IMR-90 (cell line): ENCODE measurements around the gene NMBR. TPM values are rescaled to one million over a fixed set of nuclear protein-coding genes. Genes with fewer than 3 reads are reported as not detected.

Experiments
- ATAC-seq: fragments of 200-7000 bp; cut with Tn5 transposase; 2 replicates; pipeline ENCODE4 v1.9.1; 2020; ENCODE audit warnings: low read depth, mild to moderate bottlenecking, moderate library complexity
- BruUV-seq: library from RNA; stranded (reverse); fragments of 400-500 nt; replicated peaks from 2 replicates; lab custom pipeline; 2021; lab: Mats Ljungman, UMichigan
- CTCF ChIA-PET: fragments of 300-600 bp; formaldehyde crosslinking; extraction: SDS; loops from one replicate; lab custom pipeline; 2021; ENCODE audit warnings: antibody characterized with exemption; lab: Yijun Ruan, JAX
- POLR2A ChIA-PET: fragments of 300-600 bp; sonication (Branson Sonifier 250); formaldehyde crosslinking; loops from one replicate; lab custom pipeline; 2022; ENCODE audit warnings: antibody characterized with exemption; ENCODE audit not compliant: unreplicated experiment; lab: Charles Lee
- DNase-seq: peaks from one replicate; pipeline ENCODE4 v3.0.0; 2013
- H2AFZ ChIP-seq: replicated peaks from 2 replicates; pipeline ENCODE3; 2013; ENCODE audit warnings: low read length, mild to moderate bottlenecking; ENCODE audit not compliant: poor library complexity
- H2AK5ac ChIP-seq: 2 replicates; pipeline ENCODE4 v1.6.1; 2013; ENCODE audit warnings: low read depth, low read length, inconsistent platforms
- H2AK9ac ChIP-seq: replicated peaks from 2 replicates; pipeline ENCODE3; 2013; ENCODE audit warnings: mild to moderate bottlenecking, low read depth, low read length, moderate library complexity; ENCODE audit not compliant: poor library complexity
- H2BK120ac ChIP-seq: 2 replicates; pipeline ENCODE4 v1.6.1; 2013; ENCODE audit warnings: low read depth, low read length, inconsistent platforms
- H2BK15ac ChIP-seq: 3 replicates; pipeline ENCODE4 v1.6.1; 2013; ENCODE audit warnings: low read depth, low read length, inconsistent platforms
- H2BK20ac ChIP-seq: 2 replicates; pipeline ENCODE4 v1.6.1; 2013; ENCODE audit warnings: low read depth, mild to moderate bottlenecking, inconsistent platforms, low read length, moderate library complexity
- H2BK5ac ChIP-seq: 2 replicates; pipeline ENCODE4 v1.6.1; 2013; ENCODE audit warnings: mild to moderate bottlenecking, low read depth, low read length, inconsistent platforms; ENCODE audit not compliant: poor library complexity, severe bottlenecking
- H3K14ac ChIP-seq: replicated peaks from 2 replicates; pipeline ENCODE4 v1.6.1; 2013; ENCODE audit warnings: low read depth, low read length, inconsistent platforms
- H3K18ac ChIP-seq: 2 replicates; pipeline ENCODE4 v1.6.1; 2013; ENCODE audit warnings: low read depth, low read length, control low read depth
- H3K23ac ChIP-seq: 2 replicates; pipeline ENCODE4 v1.6.1; 2013; ENCODE audit warnings: low read depth, low read length, inconsistent platforms
- H3K27ac ChIP-seq: 2 replicates; pipeline ENCODE4 v1.5.1; 2013; ENCODE audit warnings: mild to moderate bottlenecking, control low read depth, low read length; ENCODE audit not compliant: insufficient read depth
- H3K27me3 ChIP-seq: 2 replicates; pipeline ENCODE4 v1.6.1; 2013; ENCODE audit warnings: low read length; ENCODE audit not compliant: control insufficient read depth, insufficient read depth
- H3K36me3 ChIP-seq: 2 replicates; pipeline ENCODE4 v1.6.1; 2013; ENCODE audit warnings: low read length, mixed read lengths; ENCODE audit not compliant: control insufficient read depth, insufficient read depth
- H3K4ac ChIP-seq: 2 replicates; pipeline ENCODE4 v1.6.1; 2013; ENCODE audit warnings: low read depth, low read length, inconsistent platforms
- H3K4me1 ChIP-seq: 2 replicates; pipeline ENCODE4 v1.6.1; 2013; ENCODE audit warnings: low read length, mixed read lengths; ENCODE audit not compliant: control insufficient read depth, insufficient read depth
- H3K4me2 ChIP-seq: 2 replicates; pipeline ENCODE4 v1.6.1; 2013; ENCODE audit warnings: low read depth, mild to moderate bottlenecking, control low read depth, low read length, moderate library complexity
- H3K4me3 ChIP-seq: 2 replicates; pipeline ENCODE4 v1.5.1; 2013; ENCODE audit warnings: low read depth, mild to moderate bottlenecking, control low read depth, low read length, moderate library complexity; ENCODE audit not compliant: insufficient read depth
- H3K56ac ChIP-seq: 2 replicates; pipeline ENCODE4 v1.6.1; 2013; ENCODE audit warnings: low read length, inconsistent platforms; ENCODE audit not compliant: insufficient read depth; ENCODE audit errors: extremely low read depth
- H3K79me1 ChIP-seq, 2 experiments: 2 replicates each; pipeline ENCODE4 v1.6.1; 2013; ENCODE audit warnings: low read length in 2 of 2, inconsistent platforms in 1 of 2, low read depth in 1 of 2
- H3K9ac ChIP-seq: 2 replicates; pipeline ENCODE4 v1.6.1; 2013; ENCODE audit warnings: low read depth, low read length, control low read depth
- H3K9me1 ChIP-seq: 2 replicates; pipeline ENCODE4 v1.6.1; 2013; ENCODE audit warnings: low read length, inconsistent platforms; ENCODE audit not compliant: insufficient read depth
- H3K9me3 ChIP-seq: 2 replicates; pipeline ENCODE4 v1.6.1; 2013; ENCODE audit warnings: low read length; ENCODE audit not compliant: control insufficient read depth, insufficient read depth
- H4K20me1 ChIP-seq: 2 replicates; pipeline ENCODE4 v1.6.1; 2013; ENCODE audit warnings: low read length, inconsistent platforms; ENCODE audit not compliant: insufficient read depth
- H4K5ac ChIP-seq: 2 replicates; pipeline ENCODE4 v1.6.1; 2013; ENCODE audit warnings: mild to moderate bottlenecking, low read depth, low read length, control low read depth
- H4K8ac ChIP-seq, 2 experiments: 2 replicates each; pipeline ENCODE4 v1.6.1; 2013; ENCODE audit warnings: low read depth in 2 of 2, low read length in 2 of 2, control low read depth in 1 of 2, inconsistent platforms in 1 of 2
- H4K91ac ChIP-seq: 2 replicates; pipeline ENCODE4 v1.6.1; 2013; ENCODE audit warnings: low read depth, low read length, inconsistent platforms; ENCODE audit not compliant: insufficient read depth
- BHLHE40 ChIP-seq: fragments of 150-350 bp; IDR thresholded peaks from 2 replicates; pipeline ENCODE4 v1.6.1; 2016; ENCODE audit warnings: mild to moderate bottlenecking, low read depth, low read length
- CEBPB ChIP-seq: IDR thresholded peaks from 2 replicates; pipeline ENCODE4 v1.6.1; 2012; ENCODE audit warnings: low read depth, low read length, improper control_type of control experiment
- CHD1 ChIP-seq: IDR thresholded peaks from 2 replicates; pipeline ENCODE4 v1.6.1; 2012; ENCODE audit warnings: low read depth, low read length, improper control_type of control experiment
- CTCF ChIP-seq: conservative IDR thresholded peaks from 2 replicates; pipeline ENCODE4 v1.5.1; 2012; ENCODE audit warnings: mild to moderate bottlenecking, low read depth, low read length, improper control_type of control experiment
- FOS ChIP-seq: fragments of 150-350 bp; IDR thresholded peaks from 2 replicates; pipeline ENCODE4 v1.6.1; 2016; ENCODE audit warnings: low read depth, low read length
- MXI1 ChIP-seq: IDR thresholded peaks from 2 replicates; pipeline ENCODE4 v1.6.1; 2012; ENCODE audit warnings: low read depth, mild to moderate bottlenecking, low read length, moderate library complexity, borderline replicate concordance
- NFE2L2 ChIP-seq: fragments of 150-350 bp; IDR thresholded peaks from 2 replicates; pipeline ENCODE4 v1.6.1; 2016; ENCODE audit warnings: low read depth, mild to moderate bottlenecking, low read length
- POLR2A ChIP-seq: IDR thresholded peaks from 2 replicates; pipeline ENCODE4 v1.6.1; 2012; ENCODE audit warnings: mild to moderate bottlenecking, low read depth, low read length
- RAD21 ChIP-seq: IDR thresholded peaks from 2 replicates; pipeline ENCODE4 v1.6.1; 2012; ENCODE audit warnings: low read length, improper control_type of control experiment
- RCOR1 ChIP-seq: IDR thresholded peaks from 2 replicates; pipeline ENCODE4 v1.6.1; 2012; ENCODE audit warnings: mild to moderate bottlenecking, low read length, improper control_type of control experiment; ENCODE audit not compliant: insufficient replicate concordance
- WGBS, 2 experiments: methylation state at CpG; one replicate each; pipeline versions ENCODE4 v1.1.5 to v1.1.7; 2013; ENCODE audit warnings: missing lambda C conversion rate in 2 of 2; ENCODE audit not compliant: insufficient read length in 1 of 2; ENCODE audit errors: extremely low coverage in 2 of 2; 5-methylcytosine and 5-hydroxymethylcytosine counted together
- dilution Hi-C: fragments of 300-500 bp; cut with HindIII; formaldehyde crosslinking; loops from one replicate; pipeline ENCODE4 v1.14.3; 2018; ENCODE audit warnings: low sequenced_read_pairs; ENCODE audit not compliant: unreplicated experiment
- in situ Hi-C: fragments of 300-500 bp; cut with MboI; formaldehyde crosslinking; loops from 3 replicates; pipeline ENCODE4 v1.14.3; 2019; ENCODE audit warnings: low sequenced_read_pairs, inconsistent platforms, mixed read lengths
- intact Hi-C: fragments of 100-400 bp; cut with micrococcal nuclease; formaldehyde crosslinking; loops from 2 replicates; pipeline ENCODE4 v1.10.0; 2022
- polyA plus RNA-seq, 3 experiments: library from polyadenylated mRNA; depleted of rRNA; stranded (reverse); fragments of >200 nt; gene quantifications; 2 replicates each; pipeline ENCODE4 v1.2.3, GENCODE V29; 2012; ENCODE audit warnings: low replicate concordance in 1 of 3
- total RNA-seq: library from RNA; depleted of rRNA; stranded (reverse); fragments of >200 nt; gene quantifications from 2 replicates; pipeline ENCODE4 v1.2.3, GENCODE V29; 2012

Gene NMBR
- total and polyA plus RNA-seq, 2 of the 4 experiments (the other 2 are of a cell fraction): not detected

DNA sequence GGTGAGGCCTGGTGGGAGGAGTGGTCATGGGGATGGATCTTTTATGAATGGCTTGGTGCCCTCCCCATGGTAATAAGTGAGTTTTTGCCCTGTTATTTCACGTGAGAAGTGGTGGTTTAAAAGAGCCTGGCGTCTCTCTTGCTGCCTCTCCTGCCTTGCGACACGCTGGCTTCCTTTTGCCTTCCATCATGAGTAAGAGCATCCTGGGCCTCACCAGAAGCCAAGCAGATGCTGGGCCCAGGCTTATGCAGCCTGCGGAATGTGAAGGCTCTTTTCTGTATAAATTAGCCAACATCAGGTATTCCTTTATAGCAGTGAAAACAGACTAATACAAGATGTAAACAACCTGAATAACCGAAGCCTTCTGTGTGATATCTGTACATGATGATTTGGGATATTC, 27.8 kb upstream of the NMBR start:
- Histone ChIP-seq H3K9me1 (peaks cover 3% of the 10 kb centered on the region; the same call in 1 of the 2 replicates), H3K14ac (no peak overlapping the region), H3K18ac (no peak overlapping the region), H2BK120ac (no peak overlapping the region), H2BK20ac (no peak overlapping the region), H4K8ac (no peak overlapping the region), H3K56ac (no peak overlapping the region), H3K36me3 (peaks cover 25% of the 10 kb centered on the region), H3K79me1 (peaks cover 6 to 7% of the 10 kb centered on the region in 2 experiments; a peak in 3 of 4 replicates), H3K23ac (no peak overlapping the region), H4K20me1 (no peaks in the 10 kb centered on the region), H3K4me3 (no peak overlapping the region), H3K4me1 (no peaks in the 10 kb centered on the region), H2BK5ac (no peak overlapping the region), H3K27me3 (no peaks in the 10 kb centered on the region), H2AK5ac (no peak overlapping the region), H2AFZ (no peak overlapping the region), H3K9ac (no peak overlapping the region), H3K4ac (no peak overlapping the region), H4K91ac (no peak overlapping the region), H4K5ac (no peak overlapping the region), H3K4me2 (no peak overlapping the region), H3K9me3 (peaks cover 2% of the 10 kb centered on the region; the same call in 1 of the 2 replicates), H2AK9ac (no peak overlapping the region), H3K27ac (no peak overlapping the region), H2BK15ac (no peak overlapping the region)
- DNase-seq (no peak), ATAC-seq (no peak)
- TF ChIP-seq CEBPB: no peak
- TF ChIP-seq BHLHE40: no peak
- TF ChIP-seq RCOR1: no peak
- TF ChIP-seq POLR2A: no peak
- TF ChIP-seq NFE2L2: no peak
- no peak for TF ChIP-seq FOS
- TF ChIP-seq CTCF: no peak
- TF ChIP-seq CHD1: no peak
- TF ChIP-seq MXI1: no peak
- no peak for TF ChIP-seq RAD21
- in situ Hi-C loops: no loop called here
- no CpG with 5 or more reads among the region's 6 CpGs for WGBS, 2 experiments
- CTCF ChIA-PET: no interaction called here
- POLR2A ChIA-PET: no interaction called here
- BruUV-seq: no TSS peak
- intact Hi-C loops: no loop called here
- dilution Hi-C loops: no loop called here
